T-helper 2 cell (primary cell): Measurements from ENCODE around the gene CYP2A7.
"Not testable (repeated sequence)": the region's sequence is repeated elsewhere in the genome, so short reads cannot be mapped to it uniquely, and the experiment has no call there.

Experiments used
- DNase-seq, 5 experiments: peaks; one replicate each; pipeline versions ENCODE4 v3.0.0 to v3.0.0-alpha.2; 2012 to 2022

CYP2A7 gene

DNA sequence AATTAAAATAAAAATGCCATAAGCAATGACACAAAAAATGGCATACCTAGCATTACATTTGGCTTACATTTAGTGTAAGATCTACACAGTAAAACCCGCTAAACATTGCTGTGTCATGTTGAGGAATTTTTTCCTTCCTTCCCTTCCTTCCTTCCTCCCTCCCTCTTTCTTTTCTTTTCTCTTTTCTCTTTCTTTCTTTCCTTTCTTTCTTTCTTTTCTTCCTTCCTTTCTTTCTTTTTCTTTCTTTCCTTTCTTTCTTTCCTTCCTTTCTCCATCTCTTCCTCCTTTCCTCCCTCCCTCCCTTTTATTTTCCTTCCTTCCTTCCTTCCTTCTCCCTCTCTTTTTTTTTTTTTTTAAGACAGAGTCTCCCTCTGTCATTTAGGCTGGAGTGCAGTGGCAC lies 43.6 kb downstream of the CYP2A7 start:
- DNase-seq = not testable (repeated sequence)

DNA sequence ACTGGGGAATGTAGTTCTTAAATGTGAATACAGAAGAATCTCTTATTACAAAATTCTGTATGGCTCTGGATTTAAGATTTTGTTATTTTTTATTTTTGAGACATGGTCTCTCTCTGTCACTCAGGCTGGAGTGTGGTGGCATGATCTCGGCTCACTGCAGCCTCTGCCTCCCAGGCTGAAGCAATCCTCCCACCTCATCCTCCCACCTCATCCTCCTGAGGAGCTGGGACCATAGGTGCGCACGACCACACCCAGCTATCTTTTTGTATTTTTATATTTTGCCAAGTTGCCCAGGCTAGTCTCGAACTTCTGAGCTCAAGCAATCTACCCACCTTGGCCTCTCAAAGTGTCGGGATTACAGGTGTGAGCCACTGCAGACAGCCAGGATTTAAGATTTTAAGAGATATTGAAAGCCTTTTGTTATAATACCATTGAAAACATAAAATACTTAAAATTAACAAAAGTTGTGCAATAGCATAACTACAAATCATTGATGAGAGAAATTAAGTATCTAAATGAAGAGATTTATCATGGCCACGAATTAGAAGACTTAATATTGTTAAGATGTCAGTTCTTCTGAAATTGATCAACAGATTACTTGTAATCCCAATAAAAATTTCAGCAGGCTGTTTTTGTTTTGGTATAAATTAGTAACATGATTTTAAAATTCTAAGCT lies 45.1 kb downstream of the CYP2A7 start:
- DNase-seq = no peak

DNA sequence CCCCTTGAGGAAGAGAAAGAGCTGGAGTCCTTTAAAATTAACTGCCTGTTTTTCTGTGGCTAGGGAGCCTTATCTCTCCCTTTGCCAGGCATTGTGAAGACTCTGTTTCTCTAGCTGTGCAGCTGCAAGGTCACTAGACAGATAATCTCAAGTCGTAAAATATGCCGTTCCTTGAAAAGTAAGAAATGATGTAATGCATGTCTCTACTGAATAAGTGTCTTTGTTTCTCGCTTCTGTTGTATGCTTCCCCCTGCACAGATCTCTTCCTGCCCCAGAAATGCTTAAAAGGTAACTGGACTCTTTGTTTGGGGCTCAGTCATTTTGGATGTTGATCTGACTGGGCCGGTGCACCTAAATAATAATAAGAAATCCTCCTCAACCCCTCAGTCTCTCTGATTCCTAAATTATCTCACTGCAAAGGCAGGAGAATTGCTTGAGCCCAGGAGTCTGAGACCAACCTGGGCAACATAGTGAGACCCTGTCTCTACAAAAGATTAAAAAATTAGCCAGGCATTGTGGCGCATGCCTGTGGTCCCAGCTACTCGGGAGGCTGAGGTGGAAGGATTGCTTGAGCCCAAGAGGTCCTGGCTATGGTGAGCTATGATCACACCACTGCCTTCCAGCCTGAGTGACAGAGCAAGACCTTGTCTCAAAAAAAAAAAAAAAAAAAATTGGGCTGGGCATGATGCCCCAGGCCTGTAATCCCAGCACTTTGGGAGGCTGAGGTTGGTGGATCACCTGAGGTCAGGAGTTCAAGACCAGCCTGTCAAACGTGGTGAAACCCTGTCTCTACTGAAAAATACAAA lies 48.1 kb downstream of the CYP2A7 start:
- DNase-seq = not testable (repeated sequence)

DNA sequence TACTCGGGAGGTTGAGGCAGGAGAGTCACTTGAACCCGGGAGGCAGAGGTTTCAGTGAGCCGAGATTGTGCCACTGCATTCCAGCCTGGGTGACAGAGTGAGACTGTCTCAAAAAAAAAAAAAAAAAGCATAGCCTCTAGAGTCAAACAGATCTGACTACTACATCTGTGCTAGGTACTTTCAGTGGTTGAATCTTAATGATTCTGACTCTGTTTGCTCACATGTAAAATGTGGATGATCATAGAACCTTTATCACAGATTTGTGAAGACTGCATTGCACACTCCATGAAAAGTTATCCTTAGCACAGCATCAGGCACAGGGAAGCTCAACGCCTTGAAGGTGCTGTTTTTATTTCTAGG lies 49.6 kb downstream of the CYP2A7 start:
- DNase-seq = not testable (repeated sequence)

DNA sequence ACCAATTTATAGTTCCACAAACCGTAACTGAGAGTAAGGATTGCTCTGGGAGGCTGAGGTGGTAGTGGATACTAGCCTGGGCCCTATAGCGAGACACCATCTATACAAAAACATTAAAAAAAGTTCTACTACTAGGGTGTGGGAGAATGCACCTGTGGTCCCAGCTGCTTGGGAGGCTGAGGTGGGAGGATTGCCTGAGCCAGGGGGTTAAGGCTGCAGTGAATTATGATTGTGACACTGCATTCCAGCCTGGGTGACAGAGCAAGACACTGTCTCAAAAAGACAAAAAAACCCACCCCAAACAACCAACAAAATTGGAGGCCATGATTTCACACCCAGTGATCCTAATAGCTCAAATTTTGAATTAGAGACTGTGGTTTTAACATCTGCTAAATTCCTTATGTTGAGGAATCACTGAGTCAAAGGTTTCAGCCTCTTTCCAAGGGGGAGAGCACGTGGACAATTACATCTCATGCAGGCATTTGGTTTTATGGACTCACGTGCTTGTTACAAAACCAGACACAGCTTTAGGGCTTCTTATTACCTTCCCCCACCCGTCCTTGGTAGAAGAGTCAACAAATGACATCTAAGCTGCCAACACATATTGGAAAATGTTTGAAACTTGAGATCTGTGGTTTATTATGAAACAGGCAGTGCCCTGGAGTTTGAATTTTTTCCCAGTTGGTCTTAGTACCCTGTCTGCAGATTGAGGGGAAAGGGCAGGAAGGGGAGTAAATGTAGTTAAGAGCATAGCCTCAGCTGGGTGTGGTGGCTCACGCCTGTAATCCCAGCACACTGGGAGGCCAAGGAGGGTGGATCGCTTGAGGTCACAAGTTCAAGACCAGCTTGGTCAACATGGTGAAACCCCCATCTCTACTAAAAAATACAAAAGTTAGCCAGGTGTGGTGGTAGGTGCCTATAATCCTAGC lies 50.3 kb downstream of the CYP2A7 start:
- no peak for DNase-seq

DNA sequence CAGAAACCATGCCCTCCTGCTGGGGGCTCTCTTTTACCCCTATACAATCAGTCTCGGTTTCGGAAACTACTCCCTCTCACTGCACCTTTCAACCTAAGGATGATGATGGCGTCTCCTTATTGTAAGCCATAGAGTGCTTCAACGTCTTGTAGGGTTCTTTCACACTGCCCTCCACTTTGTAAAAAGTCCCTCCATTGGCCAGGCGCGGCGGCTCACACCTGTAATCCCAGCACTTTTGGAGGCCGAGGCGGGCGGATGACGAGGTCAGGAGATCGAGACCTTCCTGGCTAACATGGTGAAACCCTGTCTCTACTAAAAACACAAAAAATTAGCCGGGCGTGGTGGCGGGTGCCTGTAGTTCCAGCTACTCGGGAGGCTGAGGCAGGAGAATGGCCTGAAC lies 51.3 kb downstream of the CYP2A7 start:
- DNase-seq = not testable (repeated sequence)

DNA sequence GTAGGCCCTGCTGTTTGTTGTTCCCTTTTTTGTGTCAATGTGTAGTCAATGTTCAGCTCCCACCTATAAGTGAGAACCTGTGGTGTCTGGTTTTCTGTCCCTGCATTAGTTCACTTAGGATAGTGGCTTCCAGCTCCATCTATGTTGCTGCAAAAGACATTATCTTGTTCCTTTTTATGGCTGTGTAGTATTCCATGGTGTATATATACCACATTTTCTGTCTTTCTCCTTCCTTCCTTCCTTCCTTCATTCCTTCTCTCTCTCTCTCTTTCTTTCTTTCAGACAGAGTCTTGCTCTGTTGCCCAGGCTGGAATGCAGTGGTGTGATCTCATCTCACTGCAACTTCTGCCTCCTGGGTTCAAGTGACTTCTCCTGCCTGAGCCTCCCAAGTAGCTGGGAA lies 52.8 kb downstream of the CYP2A7 start:
- DNase-seq = no peak

DNA sequence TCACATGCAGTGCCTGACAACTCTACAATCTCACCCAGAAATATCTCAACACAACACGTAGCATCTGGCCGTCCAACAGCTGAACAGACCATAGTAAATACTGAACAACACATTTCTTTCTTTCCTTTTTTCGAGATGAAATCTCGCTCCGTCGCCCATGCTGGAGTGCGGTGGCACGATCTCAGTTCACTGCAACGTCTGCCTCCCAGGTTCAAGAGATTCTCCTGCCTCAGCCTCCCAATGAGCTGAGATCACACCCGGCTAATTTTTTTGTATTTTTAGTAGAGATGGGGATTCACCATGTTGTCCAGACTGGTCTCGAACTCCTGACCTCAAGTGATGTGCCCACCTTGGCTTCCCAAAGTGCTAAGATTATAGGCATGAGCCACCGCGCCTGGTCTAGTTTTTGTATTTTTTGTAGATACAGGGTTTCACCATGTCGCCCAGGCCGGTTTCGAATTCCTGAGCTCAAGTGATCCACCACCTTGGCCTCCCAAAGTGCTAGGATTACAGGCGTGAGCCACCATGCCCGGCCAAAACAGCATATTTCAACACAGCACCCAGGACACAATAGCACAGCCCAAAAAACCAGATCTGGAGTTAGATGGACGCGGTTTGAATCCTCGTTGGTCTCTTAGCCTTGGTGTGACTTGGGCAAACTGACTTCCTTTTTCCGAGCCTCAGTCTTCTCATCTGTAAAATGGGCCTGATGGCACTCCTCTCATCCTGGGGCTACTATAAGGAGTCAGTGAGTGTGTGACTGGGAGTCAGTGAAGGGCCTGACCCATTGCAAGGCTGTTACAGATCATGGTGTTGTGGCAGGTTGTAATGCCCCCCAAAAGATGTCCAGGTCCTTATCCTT lies 54.4 kb downstream of the CYP2A7 start:
- no peak for DNase-seq

DNA sequence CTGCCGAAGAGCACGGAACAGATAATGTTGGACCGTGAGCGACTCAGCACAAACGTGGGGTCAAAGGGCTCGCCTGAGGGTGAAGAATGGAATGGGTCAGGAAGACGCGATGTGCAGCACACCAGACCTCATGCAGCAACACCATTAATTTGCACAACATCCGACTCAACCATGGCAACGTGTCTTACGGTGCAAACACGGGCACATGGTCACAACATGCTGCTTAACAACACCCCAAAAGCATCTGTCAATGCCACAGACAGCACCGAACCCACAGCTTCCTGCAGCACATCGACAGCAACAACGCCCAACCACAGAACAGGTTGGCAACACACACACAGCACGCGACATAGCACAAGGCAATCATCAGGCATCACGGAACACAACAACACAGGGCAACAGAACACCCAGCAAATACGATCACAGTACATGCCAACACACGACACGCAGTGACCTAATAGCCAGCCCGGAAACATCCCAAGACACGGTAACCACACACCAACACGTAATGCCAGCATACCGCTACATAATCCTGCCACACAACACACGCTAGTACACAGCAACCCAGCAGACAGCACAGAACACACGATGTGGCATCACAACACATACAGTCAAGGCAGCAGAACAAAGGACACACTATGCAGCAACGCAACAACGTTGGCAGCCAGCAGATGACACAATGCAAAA lies 55.2 kb downstream of the CYP2A7 start:
- peak in 3 of 5 experiments; percentile 54 to 98 (median 83) for DNase-seq

DNA sequence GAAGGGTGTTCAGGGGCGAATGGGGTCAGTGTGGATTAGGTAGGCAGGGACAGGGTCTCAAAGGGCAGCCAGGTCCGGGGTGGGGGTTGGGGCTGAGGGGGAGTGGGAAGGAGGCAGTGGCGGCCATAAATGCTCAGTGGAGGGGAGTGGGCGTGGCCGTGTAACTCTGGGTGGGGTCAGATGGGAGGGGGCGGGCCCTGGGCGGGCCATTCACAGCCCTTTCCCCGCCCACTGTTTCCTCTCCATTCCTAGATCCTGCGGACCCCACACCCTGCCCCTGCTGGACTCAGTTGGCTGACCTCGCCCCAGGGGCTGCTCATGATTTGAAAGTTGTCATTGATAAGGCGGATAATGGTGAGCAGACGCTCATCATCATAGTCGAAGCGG lies 55.7 kb downstream of the CYP2A7 start:
- DNase-seq = not testable (repeated sequence)

DNA sequence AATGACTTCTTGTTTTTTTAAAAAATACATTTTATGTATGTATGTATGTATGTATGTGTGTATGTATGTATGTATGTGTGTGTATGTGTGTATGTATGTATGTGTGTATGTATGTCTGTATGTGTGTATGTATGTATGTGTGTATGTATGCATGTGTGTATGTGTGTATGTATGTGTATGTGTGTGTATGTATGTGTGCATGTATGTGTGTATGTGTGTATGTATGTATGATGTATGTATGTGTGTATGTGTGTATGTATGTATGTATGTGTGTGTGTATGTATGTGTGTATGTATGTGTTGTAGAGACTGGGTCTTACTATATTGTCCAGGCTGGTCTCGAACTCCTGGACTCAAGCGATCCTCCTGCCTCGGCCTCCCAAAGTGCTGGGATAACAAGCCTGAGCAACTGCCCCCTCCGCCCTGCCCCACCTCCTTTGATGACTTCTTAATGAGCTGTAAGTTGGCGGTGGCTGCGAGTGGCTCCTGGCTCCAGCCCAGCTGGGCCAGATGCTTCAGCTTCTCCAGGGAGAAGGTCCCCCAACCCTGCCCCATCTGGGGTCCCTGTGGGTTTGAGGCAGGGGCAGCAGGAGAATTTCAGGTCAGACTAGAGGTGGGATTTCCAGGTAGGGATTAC lies 56.5 kb downstream of the CYP2A7 start:
- not testable (repeated sequence) for DNase-seq
